Esophagus squamous epithelium (tissue), 4 donors: ENCODE results near the gene CSNK1G2.

Experiments used
- POLR2A ChIP-seq, 4 donors: fragments of 450-650 bp; IDR thresholded peaks; one replicate each; pipeline ENCODE4 v1.6.1; 2017; ENCODE audit warnings: antibody characterized with exemption in 4 of 4, mild to moderate bottlenecking in 4 of 4, moderate library complexity in 3 of 4
- TF ChIP-seq, protein P1 (sequence below), 6 experiments: fragments of 450-650 bp in 4 of 6; fragments of 200-600 bp in 2 of 6; sonication (generic) in 2 of 6; IDR thresholded peaks; one replicate each; pipeline ENCODE4 v1.5.1; 2016 to 2019; ENCODE audit warnings: antibody characterized with exemption in 6 of 6, mild to moderate bottlenecking in 4 of 6, moderate library complexity in 4 of 6

- TF ChIP-seq POLR2A (IDR thresholded peaks at IDR 0.05): no peak
- TF ChIP-seq, protein P1, sequence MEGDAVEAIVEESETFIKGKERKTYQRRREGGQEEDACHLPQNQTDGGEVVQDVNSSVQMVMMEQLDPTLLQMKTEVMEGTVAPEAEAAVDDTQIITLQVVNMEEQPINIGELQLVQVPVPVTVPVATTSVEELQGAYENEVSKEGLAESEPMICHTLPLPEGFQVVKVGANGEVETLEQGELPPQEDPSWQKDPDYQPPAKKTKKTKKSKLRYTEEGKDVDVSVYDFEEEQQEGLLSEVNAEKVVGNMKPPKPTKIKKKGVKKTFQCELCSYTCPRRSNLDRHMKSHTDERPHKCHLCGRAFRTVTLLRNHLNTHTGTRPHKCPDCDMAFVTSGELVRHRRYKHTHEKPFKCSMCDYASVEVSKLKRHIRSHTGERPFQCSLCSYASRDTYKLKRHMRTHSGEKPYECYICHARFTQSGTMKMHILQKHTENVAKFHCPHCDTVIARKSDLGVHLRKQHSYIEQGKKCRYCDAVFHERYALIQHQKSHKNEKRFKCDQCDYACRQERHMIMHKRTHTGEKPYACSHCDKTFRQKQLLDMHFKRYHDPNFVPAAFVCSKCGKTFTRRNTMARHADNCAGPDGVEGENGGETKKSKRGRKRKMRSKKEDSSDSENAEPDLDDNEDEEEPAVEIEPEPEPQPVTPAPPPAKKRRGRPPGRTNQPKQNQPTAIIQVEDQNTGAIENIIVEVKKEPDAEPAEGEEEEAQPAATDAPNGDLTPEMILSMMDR (IDR thresholded peaks at IDR 0.05): no peak
Observed at GRCh38 chr19:1917926-1918325, 23.0 kb upstream of the CSNK1G2 start.
